ENCODE measurements around the gene ABHD15. TPM values are rescaled to one million over a fixed set of nuclear protein-coding genes. Genes with fewer than 3 reads are reported as not detected.

The ABHD15 gene
- total and polyA plus RNA-seq, 9 of the 15 experiments (the other 6 are each of a cell fraction or from before 2014, with no cell fraction given): 0.85 to 4.2 (median 2.1) TPM

DNA sequence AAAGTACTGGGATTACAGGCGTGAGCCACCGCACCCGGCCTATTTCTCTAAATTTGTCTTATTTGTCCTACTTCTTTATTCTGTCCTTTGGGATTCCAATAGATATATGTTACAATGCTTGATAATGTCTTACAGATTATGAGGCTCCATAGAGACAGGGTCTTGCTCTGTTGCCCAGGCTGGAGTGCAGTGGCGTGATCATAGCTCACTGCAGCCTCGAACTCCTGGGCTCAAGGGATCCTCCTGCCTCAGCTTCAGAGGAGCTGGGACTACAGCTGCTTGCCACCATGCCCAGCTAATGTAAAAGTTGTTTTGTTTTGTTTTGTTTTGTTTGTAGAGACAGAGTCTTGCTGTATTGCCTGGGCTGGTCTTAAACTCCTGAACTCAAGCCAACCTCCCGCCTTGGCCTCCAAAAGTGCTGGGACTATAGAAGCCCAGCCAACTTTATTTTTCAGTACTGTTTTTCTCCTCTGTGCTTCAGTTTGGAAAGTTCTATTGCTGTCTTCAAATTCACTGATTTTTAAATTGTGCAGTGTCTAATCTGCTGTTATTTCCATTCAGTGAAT is 36.4 kb upstream of the ABHD15 start:
- H3K79me2 ChIP-seq (ENCODE audit: control insufficient read depth, insufficient read depth, low read length): no peaks in the 10 kb centered on the region
- CTCF ChIA-PET (ENCODE audit: low intra/inter-chr PET ratio): no interaction called here
- peaks cover 5% of the 10 kb centered on the region for H3K9me1 ChIP-seq (ENCODE audit: control insufficient read depth, insufficient read depth, low read length)
- H3K9me3 ChIP-seq (replicated peaks; ENCODE audit: control insufficient read depth, insufficient read depth, low read depth, low read length): no peaks in the 10 kb centered on the region
- DNase-seq (ENCODE audit: extremely low read depth in 1 of 4, low spot score in 3 of 4) (no peak), ATAC-seq (no peak), FAIRE-seq (no peak)
- no peak overlapping the region for H3K4me2 ChIP-seq (ENCODE audit: insufficient read depth, low read length)
- H3K4me3 ChIP-seq: no peak overlapping the region
- H3K27ac ChIP-seq (ENCODE audit: extremely low read depth, low read depth, low read length): no peak overlapping the region
- no peaks in the 10 kb centered on the region; the same call in 1 of the 2 replicates for H4K20me1 ChIP-seq (replicated peaks; ENCODE audit: control insufficient read depth, insufficient read depth, low read length)
- peaks cover 0 to 9% of the 10 kb centered on the region in 2 experiments; a peak in 2 of 5 replicates for H3K4me1 ChIP-seq (replicated peaks in 1 of 2; ENCODE audit: control insufficient read depth in 2 of 2, insufficient read depth in 2 of 2, low read length in 2 of 2)
- no peak overlapping the region for H3K9ac ChIP-seq (ENCODE audit: insufficient read depth in 1 of 2, low read depth in 2 of 2, low read length in 2 of 2)
- no peak for TF ChIP-seq SMAD1 (IDR thresholded peaks at IDR 0.05; ENCODE audit: low read depth, low read length, partially characterized antibody)
- TF ChIP-seq ZNF121 (CRISPR knock-in tag; conservative IDR thresholded peaks at IDR 0.05): peak; percentile 32; the same call in 1 of the 2 replicates
- no peaks in the 10 kb centered on the region for H3K27me3 ChIP-seq (ENCODE audit: control insufficient read depth in 2 of 2, insufficient read depth in 2 of 2, low read length in 2 of 2)
- in situ Hi-C loops (cut with MboI) (no loop called here), intact Hi-C loops (cut with micrococcal nuclease) (no loop called here)
- no peaks in the 10 kb centered on the region for H3K36me3 ChIP-seq (ENCODE audit: control insufficient read depth, insufficient read depth, low read length)
- BruUV-seq (replicated peaks): no TSS peak
- no peak overlapping the region for H2AFZ ChIP-seq (ENCODE audit: low read depth, low read length)
- 94% methylated on average over 6 of the region's 6 CpGs for WGBS (ENCODE audit: insufficient coverage, low coverage, missing lambda C conversion rate)
- POLR2A ChIA-PET: no interaction called here

DNA sequence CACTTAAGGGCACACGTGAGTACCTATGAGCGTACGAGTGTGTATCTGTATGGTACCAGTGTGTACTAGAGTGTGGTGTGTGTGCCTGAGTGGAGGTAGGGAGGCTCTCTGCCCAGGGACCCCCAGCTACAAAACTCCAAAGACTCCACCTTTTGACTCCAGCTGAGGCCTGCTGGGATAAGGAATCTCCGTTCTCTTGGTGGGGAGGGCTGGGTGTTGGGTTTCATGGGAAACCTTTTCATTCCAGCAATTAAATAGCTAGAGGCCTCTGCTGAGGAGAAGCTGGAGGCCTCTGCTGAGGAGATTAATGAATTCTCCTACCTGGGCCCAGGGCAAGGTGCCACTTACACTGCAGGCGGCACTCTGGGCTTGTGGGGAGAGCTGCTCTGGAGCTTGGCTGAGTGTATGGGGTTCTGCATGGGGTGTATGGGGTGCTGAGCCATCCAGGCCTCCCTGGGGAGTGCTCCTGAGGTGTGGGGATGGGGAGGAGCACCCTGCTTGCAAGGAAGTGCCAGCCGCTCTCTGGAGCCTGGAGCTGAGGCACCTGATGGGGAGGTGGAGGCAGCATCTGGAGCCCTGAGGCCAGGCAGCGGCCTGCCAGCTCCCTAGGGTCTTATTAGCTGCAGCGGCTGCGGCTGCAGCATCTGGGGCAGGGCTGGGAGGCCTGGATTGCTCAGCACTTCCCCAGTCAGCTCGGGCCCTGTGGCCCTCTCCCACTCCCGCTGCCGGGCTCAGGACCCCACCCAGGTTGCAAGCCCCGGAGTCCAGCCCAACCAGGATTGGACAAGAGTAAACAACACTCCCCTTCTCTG is 30.7 kb upstream of the ABHD15 start:
- 63% methylated on average over 13 of the region's 13 CpGs for WGBS (ENCODE audit: insufficient coverage, low coverage, missing lambda C conversion rate)
- Histone ChIP-seq H3K27ac (ENCODE audit: extremely low read depth, low read depth, low read length) (no peak overlapping the region), H3K4me3 (no peak overlapping the region), H3K4me2 (ENCODE audit: insufficient read depth, low read length) (no peak overlapping the region), H3K36me3 (ENCODE audit: control insufficient read depth, insufficient read depth, low read length) (no peaks in the 10 kb centered on the region), H3K9me3 (replicated peaks; ENCODE audit: control insufficient read depth, insufficient read depth, low read depth, low read length) (no peaks in the 10 kb centered on the region), H4K20me1 (replicated peaks; ENCODE audit: control insufficient read depth, insufficient read depth, low read length) (peaks cover 12% of the 10 kb centered on the region), H3K4me1 (replicated peaks in 1 of 2; ENCODE audit: control insufficient read depth in 2 of 2, insufficient read depth in 2 of 2, low read length in 2 of 2) (peaks cover 13 to 46% of the 10 kb centered on the region in 2 experiments), H3K27me3 (ENCODE audit: control insufficient read depth in 2 of 2, insufficient read depth in 2 of 2, low read length in 2 of 2) (no peaks in the 10 kb centered on the region), H3K79me2 (ENCODE audit: control insufficient read depth, insufficient read depth, low read length) (peaks cover 6% of the 10 kb centered on the region; the same call in 2 of the 3 replicates), H3K9ac (ENCODE audit: insufficient read depth in 1 of 2, low read depth in 2 of 2, low read length in 2 of 2) (peak overlapping the region in 1 of 2 experiments; percentile 80; a peak in 2 of 4 replicates), H2AFZ (ENCODE audit: low read depth, low read length) (no peak overlapping the region), H3K9me1 (ENCODE audit: control insufficient read depth, insufficient read depth, low read length) (peaks cover 4% of the 10 kb centered on the region)
- no TSS peak for BruUV-seq (replicated peaks)
- CTCF ChIA-PET (ENCODE audit: low intra/inter-chr PET ratio): no interaction called here
- intact Hi-C loops (cut with micrococcal nuclease): no loop called here
- FAIRE-seq (no peak), ATAC-seq (no peak), DNase-seq (ENCODE audit: extremely low read depth in 1 of 4, low spot score in 3 of 4) (no peak)
- POLR2A ChIA-PET: interaction anchor here (0.7 to 0.8 kb wide), 2 partner anchors 20 to 581 kb away, joined by 3 read pairs; no protein-coding TSS in a partner anchor
- in situ Hi-C loops (cut with MboI): no loop called here
- TF ChIP-seq KLF10 (CRISPR knock-in tag; IDR thresholded peaks at IDR 0.05) (no peak), ESRRB (CRISPR knock-in tag; IDR thresholded peaks at IDR 0.05; ENCODE audit: borderline replicate concordance) (no peak), ASH1L (IDR thresholded peaks at IDR 0.05; ENCODE audit: borderline replicate concordance, low read depth, partially characterized antibody) (no peak), HMGN3 (IDR thresholded peaks at IDR 0.05; ENCODE audit: borderline replicate concordance, extremely low read depth, insufficient read length, low read depth, low read length) (no peak), RBM25 (IDR thresholded peaks at IDR 0.05; ENCODE audit: low read depth, low read length, severe bottlenecking) (no peak), NFYB (IDR thresholded peaks at IDR 0.05; ENCODE audit: extremely low read depth, insufficient read length) (no peak), ZNF699 (CRISPR knock-in tag; IDR thresholded peaks at IDR 0.05; ENCODE audit: insufficient replicate concordance) (no peak), BMI1 (IDR thresholded peaks at IDR 0.05; ENCODE audit: low read length) (no peak), IFI16 (CRISPR knock-in tag; IDR thresholded peaks at IDR 0.05) (no peak), ZNF197 (CRISPR knock-in tag; IDR thresholded peaks at IDR 0.05; ENCODE audit: low read depth) (no peak)
- TF ChIP-seq, protein P1, sequence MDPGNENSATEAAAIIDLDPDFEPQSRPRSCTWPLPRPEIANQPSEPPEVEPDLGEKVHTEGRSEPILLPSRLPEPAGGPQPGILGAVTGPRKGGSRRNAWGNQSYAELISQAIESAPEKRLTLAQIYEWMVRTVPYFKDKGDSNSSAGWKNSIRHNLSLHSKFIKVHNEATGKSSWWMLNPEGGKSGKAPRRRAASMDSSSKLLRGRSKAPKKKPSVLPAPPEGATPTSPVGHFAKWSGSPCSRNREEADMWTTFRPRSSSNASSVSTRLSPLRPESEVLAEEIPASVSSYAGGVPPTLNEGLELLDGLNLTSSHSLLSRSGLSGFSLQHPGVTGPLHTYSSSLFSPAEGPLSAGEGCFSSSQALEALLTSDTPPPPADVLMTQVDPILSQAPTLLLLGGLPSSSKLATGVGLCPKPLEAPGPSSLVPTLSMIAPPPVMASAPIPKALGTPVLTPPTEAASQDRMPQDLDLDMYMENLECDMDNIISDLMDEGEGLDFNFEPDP (CRISPR knock-in tag; IDR thresholded peaks at IDR 0.05): no peak
